NCI-H345 treated with DMSO at 0.1 percent for 48 hours (cell line): ENCODE results near the gene TMEM108.

ENCODE experiments used
- DNase-seq: peaks from one replicate; lab custom pipeline; 2025; ENCODE audit not compliant: unreplicated experiment; lab: John Stamatoyannopoulos, UW

The TMEM108 gene

DNA sequence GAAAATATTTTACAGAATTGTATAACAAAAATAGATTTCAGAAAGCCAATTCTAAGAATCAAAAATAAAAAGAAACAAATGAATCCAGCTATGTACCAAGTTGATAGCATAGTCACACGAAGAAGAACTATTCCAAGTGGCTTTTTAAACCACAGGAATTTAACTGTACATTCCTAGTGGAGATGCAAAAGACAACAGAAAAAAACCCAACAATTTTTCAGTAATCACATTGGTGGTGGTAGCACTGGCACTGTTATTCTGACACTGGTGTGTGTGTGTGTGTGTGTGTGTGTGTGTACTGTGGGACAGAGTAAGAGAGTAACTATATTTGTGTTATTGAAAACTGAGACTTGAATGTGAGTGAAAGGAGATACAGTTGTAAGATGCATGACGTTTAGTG lies 370.8 kb downstream of the TMEM108 start:
- no peak for DNase-seq

DNA sequence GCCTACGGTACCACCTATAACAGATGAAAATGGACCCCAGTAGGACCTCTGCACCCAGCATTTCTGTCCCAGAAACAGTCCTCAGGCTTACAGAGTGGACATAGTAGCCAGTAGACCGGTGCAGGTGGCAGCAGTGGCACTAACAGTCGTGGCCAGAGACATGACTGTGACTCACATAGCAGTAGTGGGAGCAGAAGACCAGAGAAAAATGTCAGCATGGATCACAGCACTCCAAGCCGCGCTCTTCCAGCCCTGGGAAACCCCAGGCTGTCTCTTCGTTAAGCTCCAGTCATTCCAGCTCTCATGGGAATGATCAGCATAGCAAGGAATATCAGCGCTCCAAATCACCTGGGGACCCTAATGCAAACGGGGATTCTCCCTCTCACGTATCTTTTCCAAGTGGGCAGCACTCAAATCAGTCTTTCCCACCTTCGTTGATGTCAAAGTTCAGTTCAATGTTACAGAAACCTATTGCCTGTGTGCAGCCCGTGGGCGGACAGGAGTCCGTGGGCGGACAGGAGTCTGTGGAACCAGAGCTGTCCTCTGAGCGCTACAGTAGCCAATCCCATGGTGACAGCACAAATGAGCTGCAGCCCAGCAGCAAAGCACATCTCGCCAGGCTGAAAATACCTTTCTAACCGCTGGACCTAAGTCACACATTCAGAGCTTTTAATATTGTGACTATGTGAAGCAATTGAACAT lies 372.2 kb downstream of the TMEM108 start:
- DNase-seq: no peak

DNA sequence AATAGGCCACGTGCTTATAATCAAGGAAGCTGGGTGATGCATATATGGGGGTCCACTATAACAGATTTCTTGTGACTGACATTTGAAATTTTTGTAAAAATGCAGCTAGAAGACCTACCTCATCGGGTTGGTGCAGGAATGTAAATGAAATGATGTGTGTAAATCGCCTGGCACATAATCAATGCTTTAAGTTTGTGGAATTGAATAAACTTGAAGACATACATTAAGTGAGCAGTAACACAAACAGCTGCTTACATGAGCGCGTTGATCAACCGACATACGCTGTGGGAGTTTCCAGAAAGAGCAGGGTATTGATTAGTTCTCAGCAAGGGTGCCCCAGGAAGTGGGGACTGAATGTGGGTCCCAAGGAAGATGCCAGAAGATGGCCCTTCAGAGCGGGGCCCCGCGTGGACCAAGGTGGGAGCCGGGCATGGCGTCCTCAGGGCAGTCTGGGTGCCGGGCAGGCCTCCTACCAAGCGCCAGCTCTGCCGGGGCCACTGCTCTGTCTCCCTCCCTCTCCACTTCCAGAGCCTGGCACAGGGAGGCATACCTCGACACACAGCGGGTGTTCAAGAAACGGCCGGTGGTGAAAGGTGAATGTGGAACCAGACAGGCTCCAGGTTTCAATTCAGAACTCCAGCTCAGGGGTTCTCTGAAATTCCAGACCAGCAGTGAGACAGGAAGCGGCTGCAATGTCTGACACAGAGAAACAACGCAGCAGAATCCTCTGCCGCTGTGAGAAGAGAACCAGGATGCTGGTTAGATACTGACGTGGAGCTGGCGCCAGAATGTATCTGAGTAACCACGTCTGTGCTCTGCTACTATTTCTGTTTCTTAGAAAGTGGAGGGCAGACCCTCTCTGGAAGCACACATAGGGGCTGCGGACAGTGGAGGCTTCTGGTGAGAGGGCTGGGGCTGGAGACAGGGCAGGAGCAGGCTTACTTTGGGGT lies 374.3 kb downstream of the TMEM108 start:
- no peak for DNase-seq

DNA sequence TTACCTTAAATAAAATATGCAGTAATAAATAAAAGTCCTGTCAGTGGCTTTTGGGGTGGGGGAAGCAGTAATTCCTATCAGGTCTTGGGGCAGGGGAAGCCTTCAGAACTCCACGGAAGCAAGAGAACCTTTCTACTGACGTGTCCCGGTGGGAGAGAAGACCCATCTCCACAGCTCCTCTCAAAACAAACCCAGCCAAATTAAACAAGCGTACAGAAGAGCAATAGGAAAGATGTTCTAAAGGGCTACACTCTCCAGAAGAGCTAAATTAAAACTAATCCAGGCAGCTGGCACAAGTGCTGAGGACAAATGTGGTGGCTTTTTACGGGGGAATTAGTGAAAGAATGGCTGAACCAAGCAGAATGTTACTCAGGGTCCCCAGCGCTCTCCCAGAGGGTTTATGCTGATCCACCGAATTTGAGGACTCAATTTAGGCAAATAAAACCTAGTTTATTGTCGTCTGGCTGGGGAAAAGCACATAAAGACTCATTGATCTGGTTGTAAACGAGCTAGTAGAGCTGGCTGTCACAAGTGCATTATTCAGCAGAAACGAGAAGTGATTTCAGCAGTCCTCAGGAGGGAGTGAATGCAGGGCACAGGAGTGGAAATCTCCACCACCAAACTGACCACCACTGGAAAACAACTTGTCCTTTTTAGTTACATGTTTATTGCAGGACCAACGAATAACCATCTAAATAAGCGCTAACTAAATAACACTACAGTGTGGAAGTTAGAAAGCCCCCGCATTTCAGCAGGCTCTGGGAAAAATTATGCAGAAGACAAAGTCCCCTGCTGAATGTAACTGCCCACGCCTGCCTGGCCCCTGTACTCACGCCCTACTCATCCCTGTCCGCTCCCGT lies 375.2 kb downstream of the TMEM108 start:
- no peak for DNase-seq

DNA sequence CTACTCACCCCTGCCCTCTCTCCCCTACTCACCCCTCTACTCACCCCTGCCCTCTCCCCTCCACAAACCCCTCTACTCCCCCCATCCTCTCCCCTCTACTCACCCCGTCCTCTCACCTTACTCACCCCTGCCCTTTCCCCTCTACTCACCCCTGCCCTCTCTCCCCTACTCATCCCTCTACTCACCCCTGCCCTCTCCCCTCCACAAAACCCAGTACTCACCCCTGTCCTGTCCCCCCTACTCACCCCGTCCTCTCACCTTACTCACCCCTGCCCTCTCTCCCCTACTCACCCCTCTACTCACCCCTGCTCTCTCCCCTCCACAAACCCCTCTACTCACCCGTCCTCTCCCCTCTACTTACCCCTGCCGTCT lies 375.8 kb downstream of the TMEM108 start:
- DNase-seq: no peak

DNA sequence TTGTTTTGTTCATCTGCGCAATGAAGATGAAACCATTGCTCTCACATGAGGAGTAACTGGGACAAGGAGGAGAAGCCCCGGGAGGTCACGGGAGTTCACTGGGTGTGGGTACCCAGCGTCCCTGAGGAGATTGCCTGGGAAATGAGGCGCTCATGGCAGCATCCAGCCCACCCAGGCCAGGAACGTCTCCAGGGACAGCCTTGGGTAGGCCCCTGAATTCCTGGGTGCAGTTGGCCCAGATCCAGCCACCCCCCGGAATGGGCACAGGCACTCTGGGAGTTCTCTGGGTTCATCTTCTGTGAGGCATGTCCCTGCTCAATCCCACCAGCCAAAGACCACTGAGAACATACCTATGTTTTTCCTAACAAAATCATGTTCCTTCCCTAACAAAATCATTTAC lies 380.2 kb downstream of the TMEM108 start:
- no peak for DNase-seq

DNA sequence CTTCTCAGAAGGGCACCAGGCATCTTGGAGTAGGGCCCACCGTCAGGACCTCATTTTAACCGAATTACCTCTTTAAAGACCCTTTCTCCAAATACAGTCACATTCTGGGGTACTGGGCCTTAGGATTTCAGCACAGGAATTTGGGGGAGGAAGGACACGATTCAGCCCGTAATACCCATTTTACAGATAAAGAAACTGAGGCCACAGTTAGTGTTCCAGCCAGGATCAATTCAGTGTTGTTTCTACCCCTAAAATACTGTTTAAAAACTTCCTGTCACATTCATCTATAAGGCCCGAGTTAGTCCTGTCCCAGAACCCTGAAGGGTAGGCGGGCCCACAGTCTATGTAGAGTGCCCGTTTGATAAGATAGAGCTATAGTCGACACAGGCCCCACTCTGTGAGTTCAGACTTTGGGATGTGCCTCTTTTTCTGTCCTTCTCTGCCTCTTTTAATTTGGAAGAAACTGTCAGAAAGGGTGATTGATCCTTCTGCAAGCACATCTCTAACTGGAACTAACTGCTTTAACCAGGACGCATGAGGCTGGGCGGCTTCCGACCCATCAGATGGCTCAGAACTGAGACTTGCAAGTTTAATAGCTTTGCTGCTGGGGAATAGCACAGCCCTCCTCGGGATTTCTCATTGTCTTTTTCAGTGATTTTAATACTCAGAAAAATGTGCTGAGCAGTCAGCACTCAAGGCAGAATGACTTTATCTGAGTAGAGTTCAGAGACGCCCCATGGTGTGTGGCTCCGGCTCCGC lies 381.1 kb downstream of the TMEM108 start:
- DNase-seq: no peak

DNA sequence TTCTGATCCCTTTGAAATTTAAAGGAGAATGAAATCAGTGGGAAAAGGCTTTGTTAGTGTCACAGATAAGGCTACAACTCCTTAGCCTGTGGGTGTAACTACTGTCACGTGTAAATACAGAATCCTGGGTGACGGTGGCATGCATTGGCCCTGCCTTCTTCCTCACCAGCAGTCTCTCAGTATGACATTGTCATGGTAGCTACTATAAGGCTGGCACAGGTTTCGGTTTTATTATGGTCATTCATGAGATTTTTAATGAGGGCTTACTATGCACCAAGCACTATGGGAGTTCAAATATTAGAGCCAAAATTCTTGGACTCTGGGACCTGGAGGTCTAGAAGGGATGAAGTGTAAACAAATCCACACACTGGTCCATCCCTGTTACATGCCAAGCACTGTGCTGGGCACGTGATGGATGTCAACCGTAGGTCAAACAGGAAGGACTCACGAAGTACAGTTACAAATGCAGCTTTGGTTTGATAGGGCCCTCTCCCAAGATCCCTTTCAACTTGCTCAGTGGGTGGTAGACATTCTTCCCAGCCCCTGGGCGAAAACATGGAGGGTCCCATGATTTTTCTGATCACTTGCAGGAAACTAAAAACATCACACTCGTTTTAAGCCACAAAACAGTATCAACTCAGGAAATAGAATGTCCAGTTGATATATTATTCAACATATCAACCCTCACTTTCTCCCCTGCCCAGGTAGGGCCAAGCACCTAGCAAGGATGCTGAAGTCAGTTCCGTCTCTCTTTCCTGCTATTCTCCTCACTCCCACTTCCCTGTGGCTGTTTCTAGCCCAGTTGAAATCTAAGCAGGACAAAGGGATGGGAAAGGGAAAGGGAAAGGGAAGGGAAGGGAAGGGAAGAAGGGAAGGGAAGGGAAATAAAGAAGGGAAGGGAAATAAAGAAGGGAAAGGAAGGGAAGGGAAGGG lies 387.0 kb downstream of the TMEM108 start:
- DNase-seq: no peak

DNA sequence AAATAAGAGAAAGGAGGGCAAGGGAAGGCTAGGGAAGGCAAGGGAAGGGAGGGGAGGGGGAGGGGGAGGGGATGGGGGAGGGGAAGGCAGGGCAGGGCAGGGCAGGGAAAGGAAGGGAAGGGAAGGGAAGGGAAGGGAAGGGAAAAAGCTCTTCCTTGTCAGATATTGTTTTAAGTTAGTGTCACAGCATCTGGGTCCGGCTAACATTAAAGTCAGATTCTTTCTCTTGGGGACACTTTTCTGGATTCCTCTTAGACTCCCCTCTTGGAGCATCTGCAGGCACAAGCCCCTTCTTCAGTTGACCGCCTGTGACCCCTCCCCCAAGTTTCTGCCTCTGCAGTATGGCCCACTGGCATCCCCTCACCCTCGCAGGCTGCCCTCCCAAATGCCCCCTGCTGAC lies 387.7 kb downstream of the TMEM108 start:
- DNase-seq: no peak

DNA sequence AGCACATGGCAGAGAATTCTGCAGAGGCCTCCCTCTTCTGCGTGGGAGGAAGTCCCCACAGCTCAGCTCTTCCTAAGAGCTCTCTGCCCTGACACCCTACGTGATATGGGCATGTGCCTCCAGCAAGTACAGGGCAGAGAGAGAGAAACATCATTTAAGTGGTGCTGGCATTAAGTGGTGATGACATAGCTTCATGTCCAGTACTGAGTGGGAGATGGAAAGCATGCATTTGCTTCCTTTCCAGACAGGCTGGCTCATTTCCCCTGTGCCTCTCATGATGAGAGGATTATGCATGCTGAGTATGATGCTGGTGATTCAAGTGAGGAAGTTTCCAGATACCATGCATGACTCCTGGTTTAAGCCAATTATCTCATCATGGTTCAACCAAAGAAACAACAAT lies 388.5 kb downstream of the TMEM108 start:
- no peak for DNase-seq

DNA sequence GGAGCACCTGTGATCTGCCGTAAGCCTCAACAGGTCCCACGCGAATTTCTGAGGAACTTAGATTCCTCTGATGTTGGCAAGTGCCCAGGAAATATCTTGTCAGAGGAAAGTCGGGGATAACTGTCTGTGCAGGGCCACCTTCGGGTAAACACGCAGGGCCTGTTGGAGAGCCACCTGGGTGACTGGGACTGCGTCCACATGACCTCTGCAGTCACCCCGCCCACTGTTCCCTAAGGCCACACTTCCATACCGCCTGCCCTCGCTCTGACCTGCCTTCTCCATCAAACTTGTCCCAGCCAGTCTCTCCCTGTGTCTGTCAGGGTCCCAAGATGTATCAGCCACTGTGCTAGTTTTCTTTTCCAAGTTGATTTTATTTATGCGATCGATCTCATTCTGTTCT lies 390.4 kb downstream of the TMEM108 start:
- DNase-seq: no peak

DNA sequence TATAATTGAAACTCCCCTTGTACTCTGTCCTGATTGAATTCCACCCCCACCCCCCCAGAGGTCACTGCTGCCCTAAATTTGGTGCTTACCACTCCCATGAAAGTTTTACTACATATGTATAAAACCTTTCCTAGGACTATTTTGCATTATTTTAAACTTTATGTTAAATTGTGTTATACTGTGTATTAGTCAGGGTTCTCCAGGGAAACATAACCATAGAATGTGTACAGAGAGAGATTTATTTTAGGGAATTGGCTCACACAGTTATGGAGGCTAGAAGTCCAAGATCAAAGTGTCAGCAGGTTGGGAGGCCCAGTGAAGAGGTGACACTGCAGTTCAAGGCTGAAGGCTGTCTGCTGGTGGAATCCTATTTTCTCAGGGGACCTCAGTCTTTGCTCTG lies 390.9 kb downstream of the TMEM108 start:
- no peak for DNase-seq

DNA sequence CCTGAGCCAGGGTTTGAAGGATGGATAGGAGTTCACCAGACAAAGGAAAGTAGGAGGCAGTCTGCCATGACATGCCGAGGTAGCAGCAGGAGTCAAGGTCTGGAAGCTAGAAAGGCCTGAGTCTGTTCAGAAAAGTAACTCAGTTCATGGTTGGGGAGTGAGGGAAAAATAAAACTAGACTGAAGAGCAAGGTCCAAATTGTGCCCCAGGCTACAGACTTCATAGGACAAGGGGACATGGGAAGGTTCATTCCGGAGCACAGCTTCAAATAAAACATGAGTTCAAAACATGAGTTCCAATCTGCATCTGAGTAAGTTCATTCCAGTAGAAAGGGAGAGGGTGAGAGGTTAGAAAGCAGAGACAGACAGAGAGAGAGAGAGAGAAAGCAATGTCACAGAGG lies 401.4 kb downstream of the TMEM108 start:
- no peak for DNase-seq

DNA sequence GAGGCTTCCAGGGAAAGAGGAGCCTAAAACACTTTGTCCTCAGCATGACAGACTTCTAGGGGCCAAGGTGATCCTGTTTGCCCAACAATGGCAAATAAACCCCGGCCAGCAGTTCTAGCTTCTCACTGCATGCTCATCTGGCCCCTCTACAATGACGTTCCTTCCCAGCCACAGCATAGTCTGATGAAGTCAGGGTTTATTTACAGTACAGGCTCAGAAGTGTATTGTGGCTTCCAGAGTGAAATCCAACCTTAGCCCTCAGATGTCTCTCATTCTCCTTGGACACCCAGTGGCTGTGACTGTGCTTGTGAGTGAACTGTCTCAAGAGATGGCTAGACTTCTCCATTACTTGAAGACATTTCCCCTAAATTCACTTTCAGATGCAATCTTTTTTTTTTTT lies 402.5 kb downstream of the TMEM108 start:
- no peak for DNase-seq

DNA sequence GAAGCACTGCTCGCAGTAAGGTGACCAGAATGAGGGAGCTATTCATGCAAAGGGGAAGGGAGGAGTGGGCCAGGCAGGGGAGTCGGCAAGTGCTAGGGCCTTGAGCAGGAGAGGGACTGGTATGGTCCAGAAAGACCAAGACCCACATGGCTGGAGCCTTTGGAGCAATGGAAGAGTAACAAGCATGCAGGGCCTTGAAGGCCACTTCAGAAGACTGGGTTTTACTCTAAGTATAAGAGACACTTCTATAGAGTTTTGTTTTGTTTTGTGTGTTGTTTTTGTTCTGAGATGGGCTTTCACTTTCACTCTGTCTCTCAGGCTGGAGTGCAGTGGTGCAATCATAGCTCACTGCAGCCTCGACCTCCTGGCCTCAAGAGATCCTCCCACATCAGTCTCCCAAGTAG lies 403.7 kb downstream of the TMEM108 start:
- no peak for DNase-seq

DNA sequence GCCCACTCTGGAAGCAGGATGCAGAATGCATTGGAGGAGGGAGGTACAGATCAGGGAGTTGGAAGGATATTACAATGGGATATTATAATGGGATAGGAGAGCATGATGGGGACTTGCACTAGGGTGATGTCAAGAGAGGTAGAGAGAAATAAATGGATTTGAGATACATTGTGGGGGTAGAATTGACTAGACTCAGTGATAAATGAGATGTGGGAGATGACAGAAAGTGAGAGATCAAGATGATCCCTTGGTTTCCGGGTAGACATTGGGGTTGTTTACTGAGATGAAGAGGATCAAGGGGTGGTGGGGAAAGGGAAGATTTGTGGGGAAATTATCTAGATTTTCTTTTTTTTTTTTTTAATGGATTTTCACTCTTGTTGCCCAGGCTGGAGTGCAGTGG lies 404.3 kb downstream of the TMEM108 start:
- no peak for DNase-seq

DNA sequence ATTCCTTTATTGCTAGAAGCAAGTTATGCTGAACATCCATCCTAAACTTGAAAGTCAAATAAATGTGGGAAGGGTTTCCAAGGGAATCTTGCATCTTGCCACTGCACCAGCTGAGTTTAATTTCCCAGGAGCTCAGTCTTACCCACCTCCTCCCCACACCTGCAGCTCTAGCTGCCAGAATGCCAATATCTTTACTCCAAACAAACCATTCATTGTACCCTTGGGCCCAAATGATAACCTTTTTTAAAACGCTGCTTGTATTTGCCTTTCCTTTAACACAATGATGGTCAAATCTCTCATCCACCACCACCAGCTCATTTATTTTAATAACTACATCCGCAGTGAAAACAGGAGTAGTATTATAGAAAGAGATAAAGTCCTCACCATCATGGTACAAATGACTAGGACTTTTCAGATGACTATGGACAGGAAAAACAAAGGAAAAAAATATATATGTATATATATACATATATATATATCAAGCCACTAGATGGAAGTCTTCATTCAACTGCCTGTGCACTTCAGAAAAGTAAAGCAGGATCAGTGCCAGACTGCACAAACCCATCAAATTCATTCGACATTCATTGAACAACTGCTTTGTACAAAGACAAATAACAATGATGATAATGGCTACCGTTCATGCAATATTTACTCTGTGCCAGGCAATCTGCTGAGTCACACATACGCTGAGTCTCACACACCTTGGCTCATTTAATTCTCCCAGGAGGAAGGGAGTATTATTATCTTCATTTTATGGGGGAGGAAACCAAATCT lies 405.6 kb downstream of the TMEM108 start:
- DNase-seq: no peak

DNA sequence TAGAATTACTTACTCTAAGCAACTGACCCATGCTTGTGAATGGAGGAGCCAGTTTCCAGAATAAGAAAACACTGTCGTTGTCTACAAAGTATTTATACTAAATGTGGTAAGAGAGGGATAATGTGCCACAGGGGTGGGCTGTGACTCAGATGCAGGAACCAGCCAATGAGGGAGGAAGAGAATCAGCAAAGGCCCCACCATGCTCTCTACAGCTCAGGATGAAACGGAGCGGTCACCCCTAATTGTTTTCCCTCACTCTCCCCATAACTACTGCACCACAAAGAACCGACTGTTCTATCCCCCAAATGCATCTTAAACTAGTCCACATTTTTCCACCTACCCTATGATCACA lies 406.2 kb downstream of the TMEM108 start:
- DNase-seq: no peak

DNA sequence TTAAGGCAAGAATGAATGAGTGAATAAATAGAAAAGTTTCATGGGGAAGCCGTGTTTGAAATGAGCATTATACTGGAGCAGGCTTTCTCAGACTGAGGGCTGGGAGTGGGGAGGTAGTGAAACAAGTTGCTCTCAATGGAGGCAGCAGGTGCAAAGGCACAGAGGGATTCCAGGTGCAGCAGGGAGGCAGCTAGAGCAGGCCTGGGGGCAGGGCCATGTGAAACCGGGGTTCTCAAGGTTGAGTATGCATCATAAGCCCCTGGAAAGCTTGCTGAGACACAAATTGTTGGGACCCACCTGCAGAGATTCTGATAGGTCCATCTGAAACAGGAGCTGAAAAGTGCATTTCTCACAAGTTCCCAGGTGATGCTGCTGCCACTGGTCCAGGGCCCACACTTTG lies 406.9 kb downstream of the TMEM108 start:
- DNase-seq: no peak
